Esophagus squamous epithelium (tissue), 4 donors: ENCODE results near the gene ERC1.

Experiments
- CTCF ChIP-seq, 6 experiments: fragments of 450-650 bp in 4 of 6; fragments of 200-600 bp in 2 of 6; sonication (generic) in 2 of 6; IDR thresholded peaks; one replicate each; pipeline ENCODE4 v1.5.1; 2016 to 2019; ENCODE audit warnings: antibody characterized with exemption in 6 of 6, mild to moderate bottlenecking in 4 of 6, moderate library complexity in 4 of 6
- POLR2A ChIP-seq, 4 donors: fragments of 450-650 bp; IDR thresholded peaks; one replicate each; pipeline ENCODE4 v1.6.1; 2017; ENCODE audit warnings: antibody characterized with exemption in 4 of 4, mild to moderate bottlenecking in 4 of 4, moderate library complexity in 3 of 4

- no peak for TF ChIP-seq CTCF (IDR thresholded peaks at IDR 0.05)
- TF ChIP-seq POLR2A (IDR thresholded peaks at IDR 0.05): no peak
These were observed 44.4 kb upstream of the ERC1 start for GRCh38 chr12:946631-947030.
